HG02870 (cell line): ENCODE data around the gene KIF3C.

Source experiments
- ATAC-seq: cut with Tn5 transposase; IDR thresholded peaks from one replicate; pipeline ENCODE4 v1.9.1; 2021; ENCODE audit warnings: mild to moderate bottlenecking, moderate library complexity; ENCODE audit not compliant: unreplicated experiment

The KIF3C gene

DNA sequence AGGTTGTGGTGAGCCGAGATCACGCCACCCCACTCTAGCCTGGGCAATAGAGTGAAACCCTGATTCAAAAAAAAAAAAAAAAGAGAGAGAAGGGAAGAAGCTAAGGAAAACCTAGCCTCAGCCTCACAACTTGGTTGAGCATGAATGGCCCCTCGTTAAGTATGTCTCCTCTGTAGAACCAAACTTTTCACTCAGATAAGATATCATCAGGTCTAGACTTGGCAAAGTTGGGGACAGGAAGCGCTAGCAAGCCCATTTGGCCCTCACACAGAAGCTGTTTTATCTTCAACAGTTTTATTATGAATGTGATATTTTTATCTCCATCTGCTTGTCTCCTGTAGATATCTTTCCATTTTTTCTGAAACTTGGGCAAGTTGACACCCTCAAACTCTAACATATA is 100.5 kb downstream of the KIF3C start:
- no peak for ATAC-seq

- ATAC-seq = no peak
Observed at GRCh38 chr2:25879133-25879730, 103.1 kb downstream of the KIF3C start.

DNA sequence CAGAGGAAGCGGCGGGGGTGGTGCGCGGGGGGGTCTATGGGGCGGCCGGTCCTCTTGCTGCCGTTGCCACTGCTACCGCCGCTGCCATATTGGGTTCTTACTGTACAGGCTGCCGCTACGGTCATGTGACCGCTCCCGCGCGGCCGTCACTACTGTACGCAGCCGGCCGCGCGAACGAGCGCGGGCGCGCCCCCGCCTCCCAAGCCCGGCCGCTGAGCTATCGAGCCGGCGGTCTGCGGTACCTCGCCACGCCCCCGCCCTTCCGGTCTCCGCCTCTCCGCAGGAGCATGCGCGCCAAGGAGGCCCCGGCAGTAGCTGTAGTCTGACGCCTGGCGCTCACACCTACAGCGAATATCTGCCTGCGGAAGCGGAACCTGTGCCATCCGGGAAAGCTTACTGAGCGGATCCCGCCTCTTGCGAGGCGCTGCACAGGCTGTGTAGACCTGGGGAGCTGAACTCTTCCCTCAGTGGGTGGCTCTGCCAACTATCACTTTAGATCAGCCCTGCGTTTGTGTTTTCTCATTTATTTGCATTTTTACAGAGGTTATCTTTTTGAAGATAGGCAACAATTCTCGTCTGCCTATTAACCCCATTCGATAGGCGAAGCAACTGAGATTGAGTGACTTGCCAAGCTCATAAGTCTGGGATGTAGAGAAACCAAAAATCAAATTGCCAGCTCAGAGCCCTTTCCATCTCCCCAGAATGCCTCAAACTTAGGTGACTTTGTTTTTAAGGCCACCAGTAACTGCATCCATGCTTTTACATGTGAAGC is 103.8 kb downstream of the KIF3C start, which contains the start of gene ASXL2:
Gene ASXL2 (minus strand): TSS at position 127 of the 772 bp plus-strand sequence. CDS start 265 bp downstream, outside the sequence.
- ATAC-seq = peak; percentile 88

GRCh38 chr2:25877431-25878360 is 104.6 kb downstream of the KIF3C start:
- peak; percentile 47 for ATAC-seq
